Measurements from ENCODE around the gene STX12.
"Not testable (repeated sequence)": the region's sequence is repeated elsewhere in the genome, so short reads cannot be mapped to it uniquely, and the experiment has no call there.

The STX12 gene

GRCh38 chr1:27772932-27773825 lies at the start of gene STX12:
STX12 (plus strand) TSS chr1:27773219; CDS start chr1:27773308, 89 bp downstream.
- peak; percentile 99 for DNase-seq

GRCh38 chr1:27724961-27725373 lies 48.1 kb upstream of the STX12 start:
- no peak for DNase-seq

- DNase-seq = peak; percentile 100
Measured at GRCh38 chr1:27725374-27726172, 47.4 kb upstream of the STX12 start, which contains the start of gene FAM76A. FAM76A (plus strand) TSS chr1:27725961; CDS start chr1:27726081, 120 bp downstream.

GRCh38 chr1:27726173-27727044 lies 46.6 kb upstream of the STX12 start:
- no peak for DNase-seq

GRCh38 chr1:27727126-27727525 lies 45.9 kb upstream of the STX12 start:
- DNase-seq = no peak

- no peak for DNase-seq
Measured at GRCh38 chr1:27736252-27736651, 36.8 kb upstream of the STX12 start.

GRCh38 chr1:27741121-27741520 lies 31.9 kb upstream of the STX12 start:
- DNase-seq = no peak

- no peak for DNase-seq
Measured at GRCh38 chr1:27744556-27744955, 28.5 kb upstream of the STX12 start.

GRCh38 chr1:27745466-27745865 lies 27.6 kb upstream of the STX12 start:
- no peak for DNase-seq

GRCh38 chr1:27752360-27752759 lies 20.7 kb upstream of the STX12 start:
- DNase-seq = no peak

GRCh38 chr1:27755286-27755685 lies 17.7 kb upstream of the STX12 start:
- no peak for DNase-seq

- DNase-seq = no peak
Measured at GRCh38 chr1:27755865-27756264, 17.2 kb upstream of the STX12 start.

- DNase-seq = no peak
Measured at GRCh38 chr1:27759236-27759635, 13.8 kb upstream of the STX12 start.

GRCh38 chr1:27760426-27760825 lies 12.6 kb upstream of the STX12 start:
- no peak for DNase-seq

- no peak for DNase-seq
Measured at GRCh38 chr1:27762033-27762432, 11.0 kb upstream of the STX12 start.

- DNase-seq = no peak
Measured at GRCh38 chr1:27763358-27763757, 9.7 kb upstream of the STX12 start.

- no peak for DNase-seq
Measured at GRCh38 chr1:27770293-27770830, 2.7 kb upstream of the STX12 start.

- DNase-seq = no peak
Measured at GRCh38 chr1:27772036-27772931, 735 bp upstream of the STX12 start.

- no peak for DNase-seq
Measured at GRCh38 chr1:27773826-27774445, 917 bp downstream of the STX12 start.

GRCh38 chr1:27774654-27775053 lies 1.6 kb downstream of the STX12 start:
- no peak for DNase-seq

- DNase-seq = not testable (repeated sequence)
Measured at GRCh38 chr1:27775336-27775735, 2.3 kb downstream of the STX12 start.

Measured in activated T-cell treated with anti-CD3 and anti-CD28 coated beads, Interleukin-2, amount 50 U/mL, for 1 hour (primary cell).